KOPT-K1 (cell line): ENCODE results near the gene ABCA10.
"Not testable (repeated sequence)": the region's sequence is repeated elsewhere in the genome, so short reads cannot be mapped to it uniquely, and the experiment has no call there.

Source experiments
- H3K27ac ChIP-seq: fragments of 200-600 bp; sonication (generic); 2 replicates; pipeline ENCODE4 v1.5.1; 2016; ENCODE audit warnings: antibody characterized with exemption, mild to moderate bottlenecking, low read depth, low read length; ENCODE audit not compliant: poor library complexity, severe bottlenecking
- H3K36me3 ChIP-seq: fragments of 200-600 bp; sonication (generic); 2 replicates; pipeline ENCODE4 v1.5.1; 2017; ENCODE audit warnings: antibody characterized with exemption, mild to moderate bottlenecking, low read length, moderate library complexity; ENCODE audit not compliant: insufficient read depth
- H3K9me3 ChIP-seq: fragments of 200-600 bp; sonication (generic); 2 replicates; pipeline ENCODE4 v1.5.1; 2017; ENCODE audit warnings: antibody characterized with exemption, low read length, mild to moderate bottlenecking; ENCODE audit not compliant: insufficient read depth, poor library complexity, severe bottlenecking

Gene ABCA10, protein sequence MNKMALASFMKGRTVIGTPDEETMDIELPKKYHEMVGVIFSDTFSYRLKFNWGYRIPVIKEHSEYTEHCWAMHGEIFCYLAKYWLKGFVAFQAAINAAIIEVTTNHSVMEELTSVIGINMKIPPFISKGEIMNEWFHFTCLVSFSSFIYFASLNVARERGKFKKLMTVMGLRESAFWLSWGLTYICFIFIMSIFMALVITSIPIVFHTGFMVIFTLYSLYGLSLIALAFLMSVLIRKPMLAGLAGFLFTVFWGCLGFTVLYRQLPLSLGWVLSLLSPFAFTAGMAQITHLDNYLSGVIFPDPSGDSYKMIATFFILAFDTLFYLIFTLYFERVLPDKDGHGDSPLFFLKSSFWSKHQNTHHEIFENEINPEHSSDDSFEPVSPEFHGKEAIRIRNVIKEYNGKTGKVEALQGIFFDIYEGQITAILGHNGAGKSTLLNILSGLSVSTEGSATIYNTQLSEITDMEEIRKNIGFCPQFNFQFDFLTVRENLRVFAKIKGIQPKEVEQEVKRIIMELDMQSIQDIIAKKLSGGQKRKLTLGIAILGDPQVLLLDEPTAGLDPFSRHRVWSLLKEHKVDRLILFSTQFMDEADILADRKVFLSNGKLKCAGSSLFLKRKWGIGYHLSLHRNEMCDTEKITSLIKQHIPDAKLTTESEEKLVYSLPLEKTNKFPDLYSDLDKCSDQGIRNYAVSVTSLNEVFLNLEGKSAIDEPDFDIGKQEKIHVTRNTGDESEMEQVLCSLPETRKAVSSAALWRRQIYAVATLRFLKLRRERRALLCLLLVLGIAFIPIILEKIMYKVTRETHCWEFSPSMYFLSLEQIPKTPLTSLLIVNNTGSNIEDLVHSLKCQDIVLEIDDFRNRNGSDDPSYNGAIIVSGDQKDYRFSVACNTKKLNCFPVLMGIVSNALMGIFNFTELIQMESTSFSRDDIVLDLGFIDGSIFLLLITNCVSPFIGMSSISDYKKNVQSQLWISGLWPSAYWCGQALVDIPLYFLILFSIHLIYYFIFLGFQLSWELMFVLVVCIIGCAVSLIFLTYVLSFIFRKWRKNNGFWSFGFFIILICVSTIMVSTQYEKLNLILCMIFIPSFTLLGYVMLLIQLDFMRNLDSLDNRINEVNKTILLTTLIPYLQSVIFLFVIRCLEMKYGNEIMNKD (N-terminal part only)

DNA sequence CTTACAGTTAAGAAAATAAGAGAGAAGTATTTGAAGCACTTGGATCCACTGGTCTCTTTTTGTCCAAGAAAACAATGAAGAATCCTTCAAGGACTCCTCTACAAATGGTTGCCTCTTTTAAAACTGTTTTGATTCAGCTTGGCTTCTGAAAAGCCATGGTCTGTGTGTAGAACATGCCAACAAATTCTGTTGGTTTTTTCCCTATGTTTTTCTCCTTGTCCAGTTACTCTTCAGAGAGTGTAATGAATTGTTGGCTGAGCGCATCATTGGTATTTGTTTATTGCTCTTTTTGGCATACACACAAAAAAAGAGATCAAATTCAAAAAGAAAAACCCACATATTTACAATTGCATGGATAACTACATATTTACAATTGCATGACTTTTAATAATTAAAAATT, at the start of gene ABCA10:
Gene ABCA10 (minus strand): TSS at position 249 of the 400 bp plus-strand sequence. CDS start 3,466 bp downstream, outside the sequence.
- Histone ChIP-seq H3K27ac (no peak within 1 kb of the TSS), H3K36me3 (no peaks in the 10 kb centered on the region), H3K9me3 (no peaks in the 10 kb centered on the region)

- not testable (repeated sequence) for H3K27ac ChIP-seq, H3K9me3 ChIP-seq, H3K36me3 ChIP-seq
Measured at GRCh38 chr17:69276279-69276678, 47.7 kb upstream of the ABCA10 start.

- H3K36me3 ChIP-seq = no peaks in the 10 kb centered on the region
- H3K27ac ChIP-seq = no peak overlapping the region
- no peaks in the 10 kb centered on the region for H3K9me3 ChIP-seq
Measured at GRCh38 chr17:69275751-69276150, 47.1 kb upstream of the ABCA10 start.

- no peaks in the 10 kb centered on the region for H3K36me3 ChIP-seq
- no peaks in the 10 kb centered on the region for H3K9me3 ChIP-seq
- H3K27ac ChIP-seq = no peak overlapping the region
Measured at GRCh38 chr17:69271023-69271422, 42.4 kb upstream of the ABCA10 start.

DNA sequence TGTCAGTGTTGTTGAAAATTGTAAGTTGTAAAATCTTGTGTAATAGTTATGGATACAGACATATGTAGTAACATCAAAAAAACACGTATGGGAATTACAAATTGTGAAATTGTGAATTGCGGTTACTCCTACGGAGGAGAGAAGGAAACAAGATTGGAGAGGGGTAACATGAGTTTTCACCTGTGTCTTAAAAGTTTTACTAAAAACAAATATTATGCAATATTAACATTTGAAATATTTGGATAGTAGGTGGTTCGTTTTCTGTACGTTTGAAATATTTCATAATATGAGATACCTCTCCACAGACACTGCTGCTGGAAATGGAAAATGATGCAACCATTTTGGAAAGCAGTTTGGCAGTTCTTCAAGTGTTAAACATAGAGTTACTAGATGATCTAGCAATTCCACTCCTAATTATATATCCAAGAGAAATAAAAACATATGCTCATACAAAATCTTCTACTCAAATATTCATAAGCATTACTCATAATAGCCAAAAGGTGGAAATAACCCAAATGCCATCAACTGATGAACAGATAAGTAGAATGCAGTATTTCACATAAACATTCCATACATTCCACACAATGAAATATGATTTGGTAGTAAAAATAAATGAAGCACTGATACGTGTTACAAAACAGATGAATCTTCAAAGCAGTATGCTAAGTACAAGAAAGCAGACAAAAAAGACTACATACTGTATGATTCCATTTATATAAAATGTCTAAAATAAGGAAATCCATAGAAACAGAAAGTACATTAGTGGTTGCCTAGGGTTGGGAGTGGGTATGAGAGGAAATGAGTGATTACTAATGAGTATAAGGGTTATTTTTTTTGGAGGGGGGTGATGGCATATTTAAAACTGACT, 40.7 kb upstream of the ABCA10 start:
- Histone ChIP-seq H3K27ac (no peak overlapping the region), H3K9me3 (no peaks in the 10 kb centered on the region), H3K36me3 (no peaks in the 10 kb centered on the region)

DNA sequence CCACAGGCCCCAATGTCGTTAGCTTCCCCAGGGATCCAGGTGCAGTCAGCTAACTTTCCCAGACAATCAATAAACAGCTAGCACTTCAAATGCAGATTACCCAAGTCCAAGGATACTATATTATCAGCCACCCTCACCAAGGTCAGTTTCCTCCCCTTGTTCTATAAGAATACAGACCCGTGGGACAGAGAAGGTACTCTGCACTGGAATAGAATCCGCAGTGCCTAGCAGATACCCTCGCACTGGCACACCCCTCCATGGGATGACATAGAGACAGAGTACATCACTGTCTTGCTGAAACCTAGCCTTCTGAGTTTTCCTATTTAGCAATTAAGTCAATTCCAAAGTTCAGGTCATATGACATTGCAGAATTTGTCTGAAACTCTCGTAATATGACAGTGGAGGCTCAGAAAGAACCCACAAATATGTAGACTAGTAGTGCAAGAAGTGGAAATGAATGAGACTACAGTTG, 40.0 kb upstream of the ABCA10 start:
- Histone ChIP-seq H3K9me3 (no peaks in the 10 kb centered on the region), H3K27ac (no peak overlapping the region), H3K36me3 (no peaks in the 10 kb centered on the region)

DNA sequence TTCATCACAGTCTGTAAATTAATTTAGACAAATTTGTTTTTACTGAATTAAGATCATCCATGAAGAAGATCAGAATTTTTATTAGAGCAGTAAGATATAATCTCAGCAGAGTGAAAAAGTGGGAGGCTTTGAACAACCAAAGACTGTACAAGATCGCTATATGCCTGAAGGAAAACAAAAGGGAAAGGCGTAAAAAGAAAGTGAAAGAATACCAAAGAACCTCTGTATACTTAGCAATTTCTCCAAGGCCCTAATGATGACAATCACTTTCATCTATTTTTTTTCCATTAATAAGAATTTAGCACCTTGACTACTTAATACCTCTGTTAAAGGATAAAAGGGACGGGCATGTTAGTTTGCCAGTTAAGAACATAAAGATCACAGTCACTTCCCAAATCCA, 38.6 kb upstream of the ABCA10 start:
- H3K27ac ChIP-seq = no peak overlapping the region
- no peaks in the 10 kb centered on the region for H3K36me3 ChIP-seq
- no peaks in the 10 kb centered on the region for H3K9me3 ChIP-seq

DNA sequence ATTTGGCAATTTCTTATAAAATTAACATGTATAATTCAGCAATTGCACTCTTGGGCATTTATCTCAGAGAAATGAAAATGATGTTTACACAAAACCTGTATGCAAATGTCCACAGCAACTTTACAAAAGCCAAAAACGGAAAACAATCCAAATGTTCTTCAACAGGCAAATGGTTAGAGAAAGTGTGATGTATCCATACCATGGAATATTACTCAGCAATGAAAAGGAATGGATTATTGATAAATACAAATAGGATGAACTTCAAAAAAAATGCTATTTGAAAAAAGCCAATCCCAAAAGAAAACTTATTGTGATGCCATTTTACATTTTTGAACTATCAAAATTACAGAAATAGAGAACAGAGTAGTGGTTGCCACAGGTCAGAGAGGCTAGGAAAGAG, 37.2 kb upstream of the ABCA10 start:
- Histone ChIP-seq H3K36me3 (no peaks in the 10 kb centered on the region), H3K27ac (no peak overlapping the region), H3K9me3 (no peaks in the 10 kb centered on the region)

DNA sequence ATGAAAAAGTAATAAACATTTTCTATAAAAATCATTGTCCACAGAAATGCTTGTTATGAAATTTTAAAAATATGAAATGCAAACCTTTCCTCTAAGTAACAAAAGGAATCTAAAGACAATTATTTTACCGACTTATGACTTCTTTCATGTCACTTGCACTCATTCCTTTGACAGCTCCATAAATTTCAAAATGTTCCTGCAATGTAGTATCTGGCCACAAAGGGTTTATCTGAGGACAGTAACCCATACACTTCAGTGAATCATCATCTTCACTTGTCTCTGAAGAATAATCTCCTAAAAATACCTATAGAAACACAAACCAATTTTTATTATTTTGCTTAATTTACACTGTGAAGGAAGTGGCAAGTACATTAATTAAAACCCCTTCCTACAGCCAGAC, 25.6 kb upstream of the ABCA10 start:
- Histone ChIP-seq H3K27ac (no peak overlapping the region), H3K36me3 (no peaks in the 10 kb centered on the region), H3K9me3 (no peaks in the 10 kb centered on the region)

GRCh38 chr17:69250641-69251040, 22.0 kb upstream of the ABCA10 start:
- no peaks in the 10 kb centered on the region for H3K9me3 ChIP-seq
- no peak overlapping the region for H3K27ac ChIP-seq
- no peaks in the 10 kb centered on the region for H3K36me3 ChIP-seq

DNA sequence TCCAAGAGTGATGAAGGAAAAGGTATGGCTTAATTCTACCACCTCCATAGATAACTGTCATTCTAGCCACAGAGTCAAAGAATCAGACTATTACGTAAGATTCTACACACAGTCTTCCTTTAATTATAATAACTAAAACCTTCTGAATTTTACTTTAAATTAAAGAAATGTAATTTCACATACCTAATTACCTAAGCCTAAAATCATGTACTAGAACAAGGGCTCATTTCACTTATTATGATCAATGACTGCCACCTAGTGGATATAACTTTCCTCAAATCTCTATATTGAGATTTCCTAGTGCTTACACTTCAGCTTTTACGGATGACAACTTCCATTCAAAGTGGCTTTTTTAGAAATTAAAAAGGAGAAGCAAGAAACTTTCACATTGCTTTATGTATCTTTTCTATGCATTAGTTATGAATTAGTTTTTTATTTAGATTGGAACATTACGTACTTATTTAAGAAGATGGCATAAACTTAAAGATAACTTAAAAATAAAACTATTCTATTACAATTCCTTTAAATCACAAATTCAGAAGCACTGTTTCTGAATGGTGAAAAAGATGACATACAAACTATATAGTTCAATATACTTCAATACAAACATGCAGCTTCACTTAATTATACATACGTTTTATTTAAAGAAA, 18.2 kb upstream of the ABCA10 start:
- Histone ChIP-seq H3K9me3 (no peaks in the 10 kb centered on the region), H3K27ac (no peak overlapping the region), H3K36me3 (no peaks in the 10 kb centered on the region)

DNA sequence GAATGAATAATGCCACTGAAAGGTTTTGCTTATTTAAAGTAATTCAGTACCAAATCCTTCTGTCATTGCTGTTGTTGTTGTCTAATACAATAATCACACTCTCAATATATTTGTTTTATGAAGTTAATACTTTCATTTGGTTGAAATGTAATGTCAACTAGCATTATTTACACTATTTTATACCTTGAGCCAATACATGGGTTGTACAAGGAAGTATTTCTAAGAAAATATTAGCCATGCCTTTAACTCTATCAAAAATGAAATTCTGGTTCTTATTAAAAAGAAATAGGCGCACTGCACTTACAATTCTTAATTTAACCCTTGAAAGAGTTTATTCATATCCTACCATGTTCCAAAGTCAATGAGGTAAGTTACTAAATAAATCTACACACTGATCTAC, 17.6 kb upstream of the ABCA10 start:
- H3K27ac ChIP-seq = no peak overlapping the region
- H3K9me3 ChIP-seq = no peaks in the 10 kb centered on the region
- H3K36me3 ChIP-seq = no peaks in the 10 kb centered on the region

- Histone ChIP-seq H3K9me3 (no peaks in the 10 kb centered on the region), H3K36me3 (no peaks in the 10 kb centered on the region), H3K27ac (no peak overlapping the region)
Measured at GRCh38 chr17:69245617-69246016, 17.0 kb upstream of the ABCA10 start.
